ENCODE data around the gene FTO.
"Not testable (repeated sequence)": the region's sequence is repeated elsewhere in the genome, so short reads cannot be mapped to it uniquely, and the experiment has no call there.

FTO gene

GRCh38 chr16:53832896-53833544 is 129.1 kb downstream of the FTO start:
- DNase-seq = no peak

DNA sequence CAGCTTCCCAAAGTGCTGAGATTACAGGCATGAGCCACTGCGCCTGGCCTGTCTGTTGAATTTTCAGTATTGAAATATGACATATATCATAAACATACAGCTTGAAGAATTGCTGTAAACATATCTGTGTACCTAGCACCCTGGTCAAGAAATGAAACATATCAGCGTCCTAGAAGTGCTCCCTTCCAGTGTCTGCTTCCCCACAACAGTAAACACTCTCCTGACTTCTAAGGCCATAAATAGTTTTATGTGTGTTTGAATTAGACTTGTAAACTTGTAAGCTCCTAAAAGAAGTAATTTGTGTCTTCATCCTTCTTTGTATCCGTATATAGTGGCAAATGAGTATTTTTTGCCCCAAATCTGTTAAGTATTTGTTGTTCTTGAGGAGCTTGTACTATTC is 132.2 kb downstream of the FTO start:
- DNase-seq = no peak

- no peak for DNase-seq
Observed at GRCh38 chr16:53836680-53837079, 132.7 kb downstream of the FTO start.

- DNase-seq = no peak
Observed at GRCh38 chr16:53837426-53837825, 133.5 kb downstream of the FTO start.

GRCh38 chr16:53839150-53839549 is 135.2 kb downstream of the FTO start:
- DNase-seq = peak in 1 of 3 experiments; percentile 44

DNA sequence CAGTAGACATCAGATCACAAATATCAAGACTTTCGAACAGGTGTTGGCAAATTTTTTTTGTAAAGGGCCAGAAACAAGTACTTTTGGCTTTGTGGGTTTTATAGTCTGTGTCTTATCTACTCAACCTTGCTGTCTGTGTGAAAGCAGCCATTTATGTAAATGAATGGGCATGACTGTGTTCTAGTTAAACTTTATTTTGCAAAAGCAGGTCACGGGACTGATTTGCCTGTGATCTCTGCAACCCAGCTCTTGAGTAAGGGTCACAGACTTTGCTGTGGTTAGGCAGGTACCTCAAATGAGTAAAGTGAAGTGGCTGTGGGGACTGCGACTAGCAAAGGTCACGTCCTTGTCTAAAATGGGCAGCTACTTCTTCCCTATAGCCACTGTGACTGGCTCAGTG is 136.5 kb downstream of the FTO start:
- no peak for DNase-seq

DNA sequence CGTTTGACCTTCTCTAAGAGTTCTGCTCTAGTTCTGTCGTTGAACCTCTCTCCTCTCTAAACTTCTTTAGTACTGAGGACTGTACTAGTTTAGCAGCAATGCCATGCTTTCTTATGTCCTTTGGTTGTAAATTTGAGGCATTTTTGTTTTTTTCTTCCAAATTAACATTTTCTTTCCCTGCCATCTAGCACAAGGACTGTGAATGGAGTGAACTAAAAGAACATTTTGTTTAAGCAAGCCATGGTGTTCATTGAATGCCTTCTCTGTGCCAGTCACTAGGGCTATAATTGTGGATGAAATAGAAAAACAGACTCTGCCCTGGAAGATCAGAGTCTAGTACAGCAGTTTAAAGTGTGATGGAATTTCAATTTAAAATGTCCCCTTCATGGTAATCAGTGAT is 137.9 kb downstream of the FTO start:
- DNase-seq = no peak

- DNase-seq = no peak
Observed at GRCh38 chr16:53843084-53843483, 139.1 kb downstream of the FTO start.

- no peak for DNase-seq
Observed at GRCh38 chr16:53844804-53845203, 140.8 kb downstream of the FTO start.

GRCh38 chr16:53846549-53846948 is 142.6 kb downstream of the FTO start:
- not testable (repeated sequence) for DNase-seq

GRCh38 chr16:53846971-53847370 is 143.0 kb downstream of the FTO start:
- DNase-seq = no peak

DNA sequence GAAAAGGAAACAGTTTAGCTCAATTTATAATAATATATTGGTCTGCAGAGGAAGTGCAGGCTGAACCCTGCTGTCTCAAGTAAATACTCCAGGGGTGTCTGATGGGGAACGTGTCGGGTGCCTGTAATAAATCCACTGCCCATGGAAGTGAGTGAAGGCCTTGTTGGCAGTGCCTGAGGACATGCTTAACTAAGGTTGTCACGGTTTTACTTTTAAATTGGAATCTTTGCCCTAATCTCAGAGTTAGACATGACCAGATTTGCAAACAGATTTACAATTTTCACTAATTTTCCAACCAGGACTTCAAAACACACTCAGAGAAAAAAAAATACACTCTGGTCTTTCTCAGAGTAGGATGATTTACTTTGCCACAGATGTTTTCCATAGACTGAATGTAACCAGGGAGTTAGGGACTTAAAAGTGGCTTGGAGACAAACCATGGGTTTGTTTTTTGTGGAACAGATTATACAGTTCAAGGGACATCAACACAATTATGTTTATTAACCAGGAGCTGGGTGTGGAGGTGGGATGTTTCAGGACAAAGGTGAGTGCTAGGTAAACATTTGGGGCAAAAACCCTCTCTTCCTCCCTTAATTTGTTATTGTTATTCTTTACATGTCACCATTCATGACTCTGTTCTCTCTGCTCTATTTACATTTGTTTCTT is 144.5 kb downstream of the FTO start:
- peak in 2 of 3 experiments; percentile 37 to 83 for DNase-seq

GRCh38 chr16:53848950-53849349 is 145.0 kb downstream of the FTO start:
- no peak for DNase-seq

GRCh38 chr16:53849585-53849984 is 145.6 kb downstream of the FTO start:
- peak in 1 of 3 experiments; percentile 67 for DNase-seq

- DNase-seq = peak in 1 of 3 experiments; percentile 67
Observed at GRCh38 chr16:53849994-53850393, 146.0 kb downstream of the FTO start.

DNA sequence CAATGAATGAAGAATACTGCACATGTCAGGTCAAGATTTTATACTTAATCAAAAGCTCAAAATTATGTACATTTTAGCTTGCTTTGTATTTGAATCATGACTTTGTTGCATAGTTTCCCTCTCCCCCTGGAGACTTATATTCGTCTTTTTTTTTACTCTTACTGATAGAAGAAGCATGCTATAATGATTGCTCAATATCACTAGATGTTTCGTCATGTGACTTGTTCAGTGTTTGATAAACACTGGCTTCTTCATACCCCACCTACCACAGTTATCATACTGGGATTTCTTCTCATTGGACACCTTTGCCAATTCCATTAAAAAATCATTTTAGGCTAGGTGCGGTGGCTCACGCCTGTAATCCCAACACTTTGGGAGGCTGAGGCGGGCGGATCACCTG is 148.7 kb downstream of the FTO start:
- no peak for DNase-seq

- DNase-seq = no peak
Observed at GRCh38 chr16:53855056-53855455, 151.1 kb downstream of the FTO start.

GRCh38 chr16:53855511-53855910 is 151.6 kb downstream of the FTO start:
- no peak for DNase-seq

GRCh38 chr16:53859995-53860540 is 156.1 kb downstream of the FTO start:
- no peak for DNase-seq

- peak in 1 of 3 experiments; percentile 17 for DNase-seq
Observed at GRCh38 chr16:53863861-53864260, 159.9 kb downstream of the FTO start.

GRCh38 chr16:53864819-53865493 is 161.0 kb downstream of the FTO start:
- DNase-seq = peak in 2 of 3 experiments; percentile 47 to 84

- peak in 1 of 3 experiments; percentile 41 for DNase-seq
Observed at GRCh38 chr16:53865494-53865863, 161.5 kb downstream of the FTO start.

GRCh38 chr16:53866520-53866919 is 162.6 kb downstream of the FTO start:
- no peak for DNase-seq

DNA sequence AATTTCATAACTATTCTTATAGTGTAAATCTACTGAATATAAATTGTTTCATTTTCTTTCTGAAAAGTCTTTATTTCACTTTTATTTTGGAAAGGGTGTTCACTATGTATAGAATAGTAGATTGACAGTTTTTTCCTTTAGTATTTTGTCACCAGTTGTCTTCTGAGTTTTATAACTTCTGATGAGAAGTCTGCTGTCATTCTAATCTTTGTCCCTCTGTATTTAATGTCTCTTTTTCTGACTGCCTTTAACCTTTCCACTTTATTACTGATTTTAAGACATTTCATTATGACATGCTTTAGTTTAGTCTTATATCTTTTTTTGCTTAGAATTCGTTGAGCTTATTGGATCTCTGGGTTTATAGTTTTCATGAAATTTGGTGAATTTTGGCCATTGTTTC is 166.9 kb downstream of the FTO start:
- no peak for DNase-seq
